ENCODE results near the gene PTPRU.
"Not testable (repeated sequence)": the region's sequence is repeated elsewhere in the genome, so short reads cannot be mapped to it uniquely, and the experiment has no call there.

The PTPRU gene

DNA sequence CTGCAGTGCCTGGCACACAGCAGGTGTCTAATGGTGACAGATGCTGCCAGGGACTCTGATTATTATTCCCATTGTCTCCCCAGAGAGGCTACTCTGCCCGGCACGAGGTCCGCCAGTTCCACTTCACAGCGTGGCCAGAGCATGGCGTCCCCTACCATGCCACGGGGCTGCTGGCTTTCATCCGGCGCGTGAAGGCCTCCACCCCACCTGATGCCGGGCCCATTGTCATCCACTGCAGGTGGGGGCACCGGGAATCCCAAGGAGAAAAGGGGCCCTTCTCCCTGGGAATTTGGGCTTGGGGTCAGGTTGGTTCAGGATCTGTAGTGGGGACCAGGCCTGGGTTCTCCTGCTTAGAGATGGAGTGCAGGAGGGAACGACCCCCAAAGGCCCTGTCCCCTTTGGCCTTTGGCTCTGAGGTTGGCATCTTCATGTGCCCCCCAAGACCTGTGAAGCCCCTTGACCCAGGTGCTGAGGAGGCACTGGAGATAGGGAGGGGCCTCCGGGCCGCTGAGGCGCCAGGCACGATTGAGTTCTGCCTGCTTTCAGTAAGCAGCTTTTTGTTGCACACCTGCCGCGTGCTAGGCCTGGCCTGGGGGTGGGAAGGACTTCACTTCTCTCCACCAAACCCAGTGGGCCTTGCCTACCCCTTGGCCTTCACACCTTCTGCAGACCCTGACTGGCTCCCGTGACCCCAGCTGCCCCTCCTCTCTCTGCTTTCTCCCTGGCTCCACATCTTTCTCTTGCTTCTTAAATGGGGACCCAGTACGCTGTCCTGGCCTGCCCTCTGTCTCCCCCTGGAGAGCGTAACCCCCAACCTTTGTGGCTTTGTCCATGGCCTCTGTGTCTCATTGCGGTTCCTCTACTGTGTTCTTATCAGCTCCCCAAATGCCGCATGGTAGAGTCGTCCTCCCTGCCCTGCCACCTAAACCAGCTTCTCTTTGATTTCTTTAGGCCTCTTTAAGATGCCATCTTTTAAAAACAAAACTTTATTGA is 76.4 kb downstream of the PTPRU start:
- Histone ChIP-seq H2AFZ (no peak overlapping the region), H3K4me3 (ENCODE audit: low read depth, low read length) (no peak overlapping the region), H3K36me3 (ENCODE audit: control insufficient read depth, insufficient read depth, low read length) (no peaks in the 10 kb centered on the region), H3K9ac (no peak overlapping the region), H3K79me2 (no peaks in the 10 kb centered on the region), H3K9me3 (ENCODE audit: control insufficient read depth, low read length) (no peaks in the 10 kb centered on the region), H3K4me2 (ENCODE audit: low read length) (no peak overlapping the region), H3K27me3 (ENCODE audit: control insufficient read depth, insufficient read depth, low read length) (no peaks in the 10 kb centered on the region), H3K4me1 (no peaks in the 10 kb centered on the region), H3K27ac (no peak overlapping the region)
- TF ChIP-seq, protein P1, sequence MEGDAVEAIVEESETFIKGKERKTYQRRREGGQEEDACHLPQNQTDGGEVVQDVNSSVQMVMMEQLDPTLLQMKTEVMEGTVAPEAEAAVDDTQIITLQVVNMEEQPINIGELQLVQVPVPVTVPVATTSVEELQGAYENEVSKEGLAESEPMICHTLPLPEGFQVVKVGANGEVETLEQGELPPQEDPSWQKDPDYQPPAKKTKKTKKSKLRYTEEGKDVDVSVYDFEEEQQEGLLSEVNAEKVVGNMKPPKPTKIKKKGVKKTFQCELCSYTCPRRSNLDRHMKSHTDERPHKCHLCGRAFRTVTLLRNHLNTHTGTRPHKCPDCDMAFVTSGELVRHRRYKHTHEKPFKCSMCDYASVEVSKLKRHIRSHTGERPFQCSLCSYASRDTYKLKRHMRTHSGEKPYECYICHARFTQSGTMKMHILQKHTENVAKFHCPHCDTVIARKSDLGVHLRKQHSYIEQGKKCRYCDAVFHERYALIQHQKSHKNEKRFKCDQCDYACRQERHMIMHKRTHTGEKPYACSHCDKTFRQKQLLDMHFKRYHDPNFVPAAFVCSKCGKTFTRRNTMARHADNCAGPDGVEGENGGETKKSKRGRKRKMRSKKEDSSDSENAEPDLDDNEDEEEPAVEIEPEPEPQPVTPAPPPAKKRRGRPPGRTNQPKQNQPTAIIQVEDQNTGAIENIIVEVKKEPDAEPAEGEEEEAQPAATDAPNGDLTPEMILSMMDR (IDR thresholded peaks at IDR 0.05), result no peak

DNA sequence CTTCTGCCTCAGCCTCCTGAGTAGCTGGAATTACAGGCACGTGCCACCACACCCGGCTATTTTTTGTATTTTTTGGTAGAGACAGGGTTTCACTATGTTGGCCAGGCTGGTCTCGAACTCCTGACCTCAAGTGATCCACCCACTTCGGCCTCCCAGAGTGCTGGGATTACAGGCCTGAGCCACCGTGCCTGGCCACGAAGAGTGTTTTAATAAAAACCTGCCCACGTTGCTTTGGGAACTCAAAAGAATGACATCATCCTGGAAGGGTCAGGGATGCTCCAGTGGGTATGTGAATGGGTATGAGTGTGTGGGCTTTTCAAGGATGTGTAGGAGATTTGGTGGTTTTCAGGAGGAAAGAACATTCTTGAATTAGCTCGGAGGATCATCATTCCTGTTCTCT is 78.4 kb downstream of the PTPRU start:
- H3K27me3 ChIP-seq (ENCODE audit: control insufficient read depth, insufficient read depth, low read length); H2AFZ ChIP-seq; H3K27ac ChIP-seq; H3K79me2 ChIP-seq; H3K4me2 ChIP-seq (ENCODE audit: low read length); H3K36me3 ChIP-seq (ENCODE audit: control insufficient read depth, insufficient read depth, low read length); H3K4me3 ChIP-seq (ENCODE audit: low read depth, low read length); H3K9ac ChIP-seq; H3K4me1 ChIP-seq; H3K9me3 ChIP-seq (ENCODE audit: control insufficient read depth, low read length): not testable (repeated sequence)

DNA sequence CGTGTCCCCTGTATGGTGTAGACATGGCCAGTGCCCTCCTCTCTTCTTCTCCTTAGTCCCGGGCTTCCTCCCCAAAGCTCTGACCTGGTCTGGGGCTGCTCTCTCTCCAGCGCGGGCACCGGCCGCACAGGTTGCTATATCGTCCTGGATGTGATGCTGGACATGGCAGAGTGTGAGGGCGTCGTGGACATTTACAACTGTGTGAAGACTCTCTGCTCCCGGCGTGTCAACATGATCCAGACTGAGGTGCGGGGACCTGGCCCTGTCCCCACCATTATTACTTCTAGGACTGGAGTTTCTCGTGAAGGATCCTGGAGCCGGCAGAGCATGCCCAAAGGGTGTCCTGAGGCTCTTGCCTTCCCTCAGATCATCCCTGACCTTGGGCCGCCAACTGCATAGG is 78.9 kb downstream of the PTPRU start:
- H3K4me2 ChIP-seq (ENCODE audit: low read length), result no peak overlapping the region
- H3K36me3 ChIP-seq (ENCODE audit: control insufficient read depth, insufficient read depth, low read length), result no peaks in the 10 kb centered on the region
- H3K4me3 ChIP-seq (ENCODE audit: low read depth, low read length), result no peak overlapping the region
- H2AFZ ChIP-seq, result no peak overlapping the region
- H3K27ac ChIP-seq, result no peak overlapping the region
- TF ChIP-seq, protein P1 (IDR thresholded peaks at IDR 0.05), result no peak
- no peaks in the 10 kb centered on the region for H3K79me2 ChIP-seq
- H3K4me1 ChIP-seq, result no peaks in the 10 kb centered on the region
- H3K9me3 ChIP-seq (ENCODE audit: control insufficient read depth, low read length), result no peaks in the 10 kb centered on the region
- no peak overlapping the region for H3K9ac ChIP-seq
- H3K27me3 ChIP-seq (ENCODE audit: control insufficient read depth, insufficient read depth, low read length), result no peaks in the 10 kb centered on the region

DNA sequence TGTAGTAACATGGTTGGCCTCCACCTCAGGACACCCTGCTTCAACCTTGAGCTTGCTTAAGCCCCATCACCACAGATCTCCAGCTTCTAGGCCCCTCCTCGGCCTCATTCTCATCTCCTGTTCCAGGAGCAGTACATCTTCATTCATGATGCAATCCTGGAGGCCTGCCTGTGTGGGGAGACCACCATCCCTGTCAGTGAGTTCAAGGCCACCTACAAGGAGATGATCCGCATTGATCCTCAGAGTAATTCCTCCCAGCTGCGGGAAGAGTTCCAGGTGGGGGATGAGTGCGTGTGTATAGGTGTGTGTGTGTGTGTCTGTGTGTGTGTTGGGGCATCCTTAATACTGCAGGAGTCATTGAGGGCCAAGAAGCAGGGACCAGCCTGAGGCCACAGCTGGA is 79.6 kb downstream of the PTPRU start:
- Histone ChIP-seq H3K79me2 (no peaks in the 10 kb centered on the region), H3K9me3 (ENCODE audit: control insufficient read depth, low read length) (no peaks in the 10 kb centered on the region), H2AFZ (no peak overlapping the region), H3K27me3 (ENCODE audit: control insufficient read depth, insufficient read depth, low read length) (no peaks in the 10 kb centered on the region), H3K36me3 (ENCODE audit: control insufficient read depth, insufficient read depth, low read length) (no peaks in the 10 kb centered on the region), H3K4me2 (ENCODE audit: low read length) (no peak overlapping the region), H3K9ac (no peak overlapping the region), H3K27ac (no peak overlapping the region), H3K4me1 (no peaks in the 10 kb centered on the region), H3K4me3 (ENCODE audit: low read depth, low read length) (no peak overlapping the region)
- TF ChIP-seq, protein P1 (IDR thresholded peaks at IDR 0.05), result no peak

DNA sequence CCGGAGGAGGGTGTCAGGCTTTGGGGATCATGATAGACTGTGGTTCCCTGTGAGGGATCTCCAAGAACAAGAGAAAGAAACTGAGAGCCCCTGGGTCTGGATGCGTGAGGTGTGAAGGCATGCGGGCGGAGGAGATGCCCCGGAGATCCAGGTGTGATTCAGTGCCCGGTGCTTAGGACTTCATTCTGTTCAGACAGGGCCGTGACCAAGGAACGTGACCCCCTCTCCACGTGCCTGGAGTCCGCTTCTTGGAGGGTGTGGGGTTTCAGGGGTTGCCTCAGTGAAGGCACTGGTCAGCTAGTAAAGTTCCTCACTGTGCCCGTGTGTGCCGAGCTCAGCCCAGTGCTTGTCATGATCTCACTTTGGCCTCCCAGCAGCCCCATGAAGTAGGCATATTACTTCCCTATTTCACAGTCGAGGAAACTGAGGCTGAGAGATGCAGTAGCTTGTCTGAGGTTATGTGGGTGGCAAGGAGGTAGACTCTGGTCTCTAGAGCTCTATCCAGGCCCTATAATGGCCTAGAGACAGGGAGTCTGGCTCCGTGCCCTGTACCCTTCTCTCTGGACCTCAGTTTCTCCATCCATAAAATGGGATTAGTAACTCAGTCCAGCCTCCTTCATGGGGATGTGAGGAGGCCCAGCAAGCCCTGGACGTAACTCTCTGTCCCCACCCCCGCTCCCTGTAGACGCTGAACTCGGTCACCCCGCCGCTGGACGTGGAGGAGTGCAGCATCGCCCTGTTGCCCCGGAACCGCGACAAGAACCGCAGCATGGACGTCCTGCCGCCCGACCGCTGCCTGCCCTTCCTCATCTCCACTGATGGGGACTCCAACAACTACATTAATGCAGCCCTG is 81.0 kb downstream of the PTPRU start:
- no peaks in the 10 kb centered on the region for H3K4me1 ChIP-seq
- no peak overlapping the region for H3K9ac ChIP-seq
- no peak overlapping the region for H3K27ac ChIP-seq
- TF ChIP-seq, protein P1 (IDR thresholded peaks at IDR 0.05), result no peak
- H3K4me3 ChIP-seq (ENCODE audit: low read depth, low read length), result no peak overlapping the region
- no peaks in the 10 kb centered on the region for H3K9me3 ChIP-seq (ENCODE audit: control insufficient read depth, low read length)
- no peak overlapping the region for H3K4me2 ChIP-seq (ENCODE audit: low read length)
- H3K36me3 ChIP-seq (ENCODE audit: control insufficient read depth, insufficient read depth, low read length), result no peaks in the 10 kb centered on the region
- no peaks in the 10 kb centered on the region for H3K79me2 ChIP-seq
- no peak overlapping the region for H2AFZ ChIP-seq
- H3K27me3 ChIP-seq (ENCODE audit: control insufficient read depth, insufficient read depth, low read length), result no peaks in the 10 kb centered on the region

Measured in parathyroid adenoma (tissue), 2 donors.